Purkinje cell (primary cell): Measurements from ENCODE around the gene DNAJC16. TPM values are rescaled to one million over a fixed set of nuclear protein-coding genes. Genes with fewer than 3 reads are reported as not detected.

Experiments used
- polyA plus RNA-seq: library from polyadenylated mRNA; unstranded; fragments of >200 nt; fragmentation: Nextera tagmentation; gene quantifications from 2 replicates; pipeline ENCODE4 v1.2.1, GENCODE V29; 2014

The DNAJC16 gene
- 22.4 and 60.2 TPM in 2 replicates for polyA plus RNA-seq

GRCh38 chr1:15526490-15527339 lies at the start of gene DNAJC16:
DNAJC16 (plus strand) TSS chr1:15526848; CDS start chr1:15529106, 2,258 bp downstream.

GRCh38 chr1:15524021-15524282 lies 2.7 kb upstream of the DNAJC16 start, which contains the start of gene CASP9:
CASP9 (minus strand) TSS chr1:15524215; CDS start chr1:15524200, 15 bp downstream.

GRCh38 chr1:15584489-15585363 lies 58.1 kb downstream of the DNAJC16 start, which contains the start of gene AGMAT:
AGMAT (minus strand) TSS chr1:15585051; CDS start chr1:15584967, 84 bp downstream.

GRCh38 chr1:15617173-15618076 lies 90.8 kb downstream of the DNAJC16 start, which contains the start of gene DDI2:
DDI2 (plus strand) TSS chr1:15617458; CDS start chr1:15617671, 213 bp downstream.

Other genes with a start within 250 kb of the DNAJC16 start
- 2.5 and 7.2 TPM in 2 replicates for gene EFHD2, start 117.0 kb upstream of the DNAJC16 start, polyA plus RNA-seq
- gene CTRC, start 88.4 kb upstream of the DNAJC16 start, polyA plus RNA-seq, result not detected in 2 replicates
- gene CELA2A, start 70.1 kb upstream of the DNAJC16 start, polyA plus RNA-seq, result not detected in 2 replicates
- gene CELA2B, start 50.7 kb upstream of the DNAJC16 start, polyA plus RNA-seq, result not detected in 2 replicates
- 2.1 and 2.5 TPM in 2 replicates for gene CASP9, start 2.6 kb upstream of the DNAJC16 start, polyA plus RNA-seq
- 0.97 TPM in 1 of 2 replicates, not detected in the other for gene AGMAT, start 58.2 kb downstream of the DNAJC16 start, polyA plus RNA-seq
- gene DDI2, start 90.6 kb downstream of the DNAJC16 start, polyA plus RNA-seq, result 2.0 and 3.1 TPM in 2 replicates
- gene PLEKHM2, start 157.5 kb downstream of the DNAJC16 start, polyA plus RNA-seq, result 0.75 and 3.6 TPM in 2 replicates
- gene SLC25A34, start 209.4 kb downstream of the DNAJC16 start, polyA plus RNA-seq, result 0.11 and 0.15 TPM in 2 replicates
- gene TMEM82, start 215.7 kb downstream of the DNAJC16 start, polyA plus RNA-seq, result not detected in 2 replicates
- 0.07 TPM in 1 of 2 replicates, not detected in the other for gene FBLIM1, start 231.9 kb downstream of the DNAJC16 start, polyA plus RNA-seq